Neural progenitor cell (in vitro differentiated cells): ENCODE data around the gene NCEH1.

Source experiments
- EZH2 ChIP-seq: fragments of 200-600 bp; sonication (generic); IDR thresholded peaks from 2 replicates; pipeline ENCODE4 v1.6.1; 2017; ENCODE audit warnings: antibody characterized with exemption, mild to moderate bottlenecking, moderate library complexity
- EZH2phosphoT487 ChIP-seq: fragments of 200-600 bp; sonication (generic); IDR thresholded peaks from 2 replicates; pipeline ENCODE4 v1.6.1; 2017; ENCODE audit warnings: antibody characterized with exemption
- TF ChIP-seq, protein P1 (sequence below): fragments of 200-600 bp; sonication (generic); IDR thresholded peaks from 2 replicates; pipeline ENCODE4 v1.5.1; 2017; ENCODE audit warnings: antibody characterized with exemption, mild to moderate bottlenecking

DNA sequence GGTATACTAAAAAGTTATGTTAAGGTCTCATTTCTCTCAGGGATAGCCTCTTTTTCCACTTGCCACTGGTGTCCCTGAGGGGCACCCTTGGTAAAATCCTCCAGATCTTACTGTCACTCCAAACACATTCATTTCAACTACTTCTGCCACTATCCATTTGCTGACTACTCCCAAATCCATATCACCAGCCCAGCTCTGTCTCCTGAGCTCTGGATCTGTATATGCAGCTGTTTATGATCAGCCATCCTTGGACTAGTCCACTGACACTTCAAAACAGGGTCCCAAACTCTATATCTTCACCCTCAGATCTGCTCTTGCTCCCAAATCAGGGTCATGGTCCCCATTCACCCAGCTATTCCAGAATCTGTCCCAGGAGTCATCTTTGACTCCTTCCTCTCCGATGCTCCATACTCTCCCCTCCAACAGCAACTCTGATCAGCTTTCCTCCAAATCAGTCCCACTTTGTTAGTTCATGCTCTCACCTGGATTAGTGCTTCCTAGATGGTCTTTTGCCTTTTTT lies 9.9 kb downstream of the NCEH1 start:
- TF ChIP-seq, protein P1, sequence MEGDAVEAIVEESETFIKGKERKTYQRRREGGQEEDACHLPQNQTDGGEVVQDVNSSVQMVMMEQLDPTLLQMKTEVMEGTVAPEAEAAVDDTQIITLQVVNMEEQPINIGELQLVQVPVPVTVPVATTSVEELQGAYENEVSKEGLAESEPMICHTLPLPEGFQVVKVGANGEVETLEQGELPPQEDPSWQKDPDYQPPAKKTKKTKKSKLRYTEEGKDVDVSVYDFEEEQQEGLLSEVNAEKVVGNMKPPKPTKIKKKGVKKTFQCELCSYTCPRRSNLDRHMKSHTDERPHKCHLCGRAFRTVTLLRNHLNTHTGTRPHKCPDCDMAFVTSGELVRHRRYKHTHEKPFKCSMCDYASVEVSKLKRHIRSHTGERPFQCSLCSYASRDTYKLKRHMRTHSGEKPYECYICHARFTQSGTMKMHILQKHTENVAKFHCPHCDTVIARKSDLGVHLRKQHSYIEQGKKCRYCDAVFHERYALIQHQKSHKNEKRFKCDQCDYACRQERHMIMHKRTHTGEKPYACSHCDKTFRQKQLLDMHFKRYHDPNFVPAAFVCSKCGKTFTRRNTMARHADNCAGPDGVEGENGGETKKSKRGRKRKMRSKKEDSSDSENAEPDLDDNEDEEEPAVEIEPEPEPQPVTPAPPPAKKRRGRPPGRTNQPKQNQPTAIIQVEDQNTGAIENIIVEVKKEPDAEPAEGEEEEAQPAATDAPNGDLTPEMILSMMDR, result no peak
- TF ChIP-seq EZH2phosphoT487 (no peak), EZH2 (no peak)
